Adipocyte (in vitro differentiated cells): ENCODE data around the gene SIMC1.
A peak's percentile ranks its signal among the peaks of the same experiment; 100 is the strongest.
"Not testable (repeated sequence)": the region's sequence is repeated elsewhere in the genome, so short reads cannot be mapped to it uniquely, and the experiment has no call there.

ENCODE experiments used
- DNase-seq: peaks from one replicate; pipeline ENCODE4 v3.0.0-alpha.2; 2015; ENCODE audit warnings: low read depth
- H3K27me3 ChIP-seq: replicated peaks from 2 replicates; pipeline ENCODE4 v1.7.0; 2013; ENCODE audit warnings: mild to moderate bottlenecking, low read length, moderate library complexity; ENCODE audit not compliant: control insufficient read depth, insufficient read depth
- H3K36me3 ChIP-seq: 2 replicates; pipeline ENCODE4 v1.7.0; 2013; ENCODE audit warnings: low read length, mild to moderate bottlenecking, moderate library complexity; ENCODE audit not compliant: control insufficient read depth, insufficient read depth, severe bottlenecking
- H3K4me1 ChIP-seq: 2 replicates; pipeline ENCODE4 v1.7.0; 2013; ENCODE audit warnings: mild to moderate bottlenecking, low read length, moderate library complexity; ENCODE audit not compliant: control insufficient read depth, insufficient read depth
- H3K4me3 ChIP-seq: 2 replicates; pipeline ENCODE4 v1.7.0; 2013; ENCODE audit warnings: mild to moderate bottlenecking, low read length, moderate library complexity
- H3K9ac ChIP-seq: 2 replicates; pipeline ENCODE4 v1.7.0; 2013; ENCODE audit warnings: mild to moderate bottlenecking, low read length, moderate library complexity
- H3K9me3 ChIP-seq: 2 replicates; pipeline ENCODE4 v1.7.0; 2013; ENCODE audit warnings: mild to moderate bottlenecking, low read length, moderate library complexity; ENCODE audit not compliant: control insufficient read depth

SIMC1 gene

DNA sequence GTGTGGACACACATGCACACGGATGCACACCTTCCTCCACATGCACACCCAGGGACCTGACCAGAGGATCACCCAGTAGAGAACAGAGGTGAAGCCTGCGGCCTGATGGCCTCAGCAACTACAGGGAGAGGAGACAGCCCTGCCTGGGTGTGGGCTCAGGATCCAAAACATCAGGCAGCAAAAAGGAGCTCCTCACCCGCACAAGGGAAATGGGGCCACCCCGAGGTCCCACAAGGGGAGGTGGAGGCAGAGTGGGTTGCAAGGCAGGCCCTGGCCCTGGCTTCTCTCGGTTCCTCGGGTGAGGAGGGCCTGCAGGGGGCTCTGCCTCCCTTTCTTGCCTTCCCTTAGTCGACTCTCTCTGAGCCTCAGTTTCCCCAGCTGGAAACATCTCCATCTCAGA, 41.4 kb upstream of the SIMC1 start:
- not testable (repeated sequence) for DNase-seq, H3K9ac ChIP-seq, H3K4me1 ChIP-seq, H3K4me3 ChIP-seq, H3K9me3 ChIP-seq, H3K27me3 ChIP-seq, H3K36me3 ChIP-seq

DNA sequence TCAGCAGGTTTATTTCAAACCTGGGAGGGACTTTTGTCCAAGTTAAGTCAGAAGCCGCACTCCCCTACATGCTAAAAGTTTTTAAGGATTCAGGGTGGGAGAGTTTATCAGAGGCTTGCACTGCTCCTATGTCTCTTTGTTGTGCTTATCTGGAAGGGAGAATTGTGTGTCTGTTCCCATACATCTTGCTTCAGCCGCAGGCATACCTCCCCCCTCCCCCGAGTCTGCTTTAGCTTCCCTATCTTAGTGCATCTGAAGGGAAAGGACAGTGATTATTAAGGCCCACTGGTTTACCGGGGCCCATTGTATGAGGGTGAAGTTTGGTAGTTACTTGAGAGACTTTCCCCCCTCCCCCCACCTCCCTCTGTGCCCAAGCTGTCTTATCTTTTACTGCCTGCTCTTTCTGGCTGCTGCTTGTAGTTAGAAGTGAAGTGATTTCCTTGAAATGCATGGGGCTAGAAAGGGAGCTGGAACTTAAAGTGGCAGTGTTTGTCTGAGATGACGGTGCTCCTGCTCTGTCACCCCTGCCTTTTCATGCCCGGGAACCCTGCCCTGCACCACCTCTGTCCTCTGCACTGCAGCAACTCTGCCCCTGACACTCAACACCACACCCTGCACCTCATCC, 40.9 kb upstream of the SIMC1 start:
- not testable (repeated sequence) for H3K27me3 ChIP-seq, H3K4me3 ChIP-seq, DNase-seq, H3K9me3 ChIP-seq, H3K9ac ChIP-seq, H3K36me3 ChIP-seq, H3K4me1 ChIP-seq

DNA sequence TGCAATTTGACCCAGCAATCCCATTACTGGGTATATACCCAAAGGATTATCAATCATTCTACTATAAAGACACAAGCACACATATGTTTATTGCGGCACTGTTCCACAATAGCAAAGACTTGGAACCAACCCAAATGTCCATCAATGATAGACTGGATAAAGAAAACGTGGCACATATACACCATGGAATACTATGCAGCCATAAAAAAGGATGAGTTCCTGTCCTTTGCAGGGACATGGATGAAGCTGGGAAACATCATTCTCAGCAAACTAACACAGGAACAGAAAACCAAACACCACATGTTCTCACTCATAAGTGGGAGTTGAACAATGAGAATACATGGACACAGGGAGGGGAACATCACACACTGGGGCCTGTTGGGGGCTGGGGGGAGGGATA, 39.9 kb upstream of the SIMC1 start:
- H3K4me1 ChIP-seq, H3K27me3 ChIP-seq, H3K9ac ChIP-seq, DNase-seq, H3K4me3 ChIP-seq, H3K9me3 ChIP-seq, H3K36me3 ChIP-seq: not testable (repeated sequence)

DNA sequence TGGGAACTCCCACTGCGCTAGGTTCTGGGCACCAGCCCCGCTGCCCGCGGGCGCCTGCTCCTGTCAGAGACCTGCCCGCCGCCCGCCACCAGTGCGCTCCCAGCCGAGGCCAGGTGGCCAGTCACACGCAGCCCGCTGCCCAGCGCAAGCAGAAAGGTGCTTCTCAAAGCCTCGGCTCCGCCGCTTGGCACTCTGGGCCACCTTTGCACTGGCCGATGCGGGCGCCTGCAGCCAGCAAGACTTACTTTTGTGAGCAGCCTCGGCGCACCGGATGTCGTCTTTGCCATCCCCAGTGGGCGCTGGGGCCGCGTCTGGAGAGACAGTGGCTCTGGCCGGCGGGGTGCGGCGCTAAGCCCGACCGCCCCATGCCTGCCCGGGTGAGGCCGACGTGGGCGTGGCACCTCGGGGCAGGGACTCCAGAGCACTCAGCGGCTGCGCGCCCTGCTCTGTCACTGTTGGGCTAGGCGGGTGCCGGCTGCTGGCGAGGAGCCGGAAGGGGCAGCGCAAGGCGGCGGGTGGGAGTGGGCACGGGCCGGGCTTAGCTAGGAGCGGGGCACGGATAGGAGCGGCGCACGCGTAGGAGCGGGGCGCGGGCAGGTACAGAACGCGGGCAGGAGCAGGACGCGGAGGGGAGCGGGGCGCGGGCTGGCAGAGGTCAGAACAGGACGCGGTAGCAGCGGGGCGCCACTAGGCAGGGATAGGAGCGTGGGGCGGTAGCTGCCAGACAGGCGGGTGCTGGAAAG, 39.1 kb upstream of the SIMC1 start:
- not testable (repeated sequence) for DNase-seq, H3K9me3 ChIP-seq, H3K9ac ChIP-seq, H3K36me3 ChIP-seq, H3K4me1 ChIP-seq, H3K27me3 ChIP-seq
- peak overlapping the region; percentile 58 for H3K4me3 ChIP-seq

DNA sequence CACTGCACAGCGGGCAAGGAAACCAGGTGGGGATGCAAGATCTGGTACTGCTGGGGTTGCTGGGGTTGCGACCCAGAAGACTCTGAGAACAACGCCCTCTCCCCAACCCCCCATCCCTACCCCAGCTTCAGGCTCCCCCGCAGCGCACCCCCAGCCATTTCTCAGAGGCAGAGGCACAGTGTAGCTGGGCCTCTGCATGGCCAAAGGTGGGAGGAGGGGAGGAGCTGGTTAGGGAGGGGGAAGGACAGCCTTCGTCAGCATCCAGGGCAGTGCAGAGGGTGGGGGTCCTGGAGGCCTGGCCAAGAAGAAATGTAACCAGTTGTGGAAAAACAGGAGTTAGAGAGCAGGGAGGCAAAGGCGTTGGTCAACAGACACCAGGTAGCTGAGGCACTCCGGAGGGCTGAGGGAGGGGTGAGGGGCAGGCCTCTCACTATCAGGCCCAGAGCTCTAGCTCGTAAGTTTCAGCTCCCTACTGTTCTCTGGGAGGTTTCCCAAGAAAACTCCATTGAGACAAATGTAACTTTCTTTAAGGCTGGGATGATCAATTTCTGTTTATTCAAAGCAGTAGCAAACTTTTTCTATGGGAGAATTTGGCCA, 38.3 kb upstream of the SIMC1 start:
- not testable (repeated sequence) for H3K27me3 ChIP-seq, H3K9me3 ChIP-seq, H3K4me1 ChIP-seq, H3K4me3 ChIP-seq, DNase-seq, H3K9ac ChIP-seq, H3K36me3 ChIP-seq

DNA sequence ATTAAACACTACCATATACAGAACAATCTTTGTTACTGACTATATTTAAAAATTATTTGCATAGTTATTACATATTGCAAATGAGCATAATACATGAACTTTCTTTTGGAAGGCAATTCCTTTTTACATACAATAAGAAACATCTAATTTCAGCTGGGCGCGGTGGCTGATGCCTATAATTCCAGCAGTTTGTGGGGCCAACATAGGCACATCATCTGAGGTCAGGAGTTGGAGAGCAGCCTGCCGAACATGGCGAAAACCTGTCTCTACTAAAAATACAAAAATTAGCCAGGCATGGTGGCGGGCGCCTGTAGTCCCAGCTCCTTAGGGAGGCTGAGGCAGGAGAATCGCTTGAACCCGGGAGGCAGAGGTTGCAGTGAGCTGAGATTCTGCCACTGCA, 36.4 kb upstream of the SIMC1 start:
- DNase-seq = no peak
- H3K4me1 ChIP-seq = no peaks in the 10 kb centered on the region

DNA sequence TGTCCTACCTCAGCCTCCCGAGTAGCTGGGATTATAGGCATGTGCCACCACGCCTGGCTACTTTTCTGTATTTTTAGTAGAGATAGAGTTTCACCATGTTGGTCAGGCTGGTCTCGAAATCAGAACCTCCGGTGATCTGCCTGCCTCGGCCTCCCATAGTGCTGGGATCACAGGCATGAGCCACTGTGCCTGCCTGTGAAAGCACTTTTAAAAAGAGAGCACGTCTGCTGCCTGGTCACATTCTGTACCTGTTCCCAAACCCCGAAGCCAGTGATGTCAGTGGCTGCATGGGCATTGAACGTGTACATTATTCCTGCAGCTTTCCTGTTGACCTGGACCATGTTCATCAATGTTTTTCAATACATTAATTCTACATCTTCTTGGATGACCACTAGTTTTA, 35.1 kb upstream of the SIMC1 start:
- no peaks in the 10 kb centered on the region for H3K36me3 ChIP-seq
- DNase-seq = no peak
- H3K4me1 ChIP-seq = no peaks in the 10 kb centered on the region
- no peaks in the 10 kb centered on the region for H3K27me3 ChIP-seq
- H3K4me3 ChIP-seq = no peak overlapping the region
- no peaks in the 10 kb centered on the region for H3K9me3 ChIP-seq
- no peak overlapping the region for H3K9ac ChIP-seq

More for the DNA sequence above, 36.4 kb upstream of the SIMC1 start:
- no peak overlapping the region for H3K9ac ChIP-seq
- H3K36me3 ChIP-seq = no peaks in the 10 kb centered on the region
- H3K4me3 ChIP-seq = no peak overlapping the region
- no peaks in the 10 kb centered on the region for H3K27me3 ChIP-seq
- H3K9me3 ChIP-seq = no peaks in the 10 kb centered on the region

DNA sequence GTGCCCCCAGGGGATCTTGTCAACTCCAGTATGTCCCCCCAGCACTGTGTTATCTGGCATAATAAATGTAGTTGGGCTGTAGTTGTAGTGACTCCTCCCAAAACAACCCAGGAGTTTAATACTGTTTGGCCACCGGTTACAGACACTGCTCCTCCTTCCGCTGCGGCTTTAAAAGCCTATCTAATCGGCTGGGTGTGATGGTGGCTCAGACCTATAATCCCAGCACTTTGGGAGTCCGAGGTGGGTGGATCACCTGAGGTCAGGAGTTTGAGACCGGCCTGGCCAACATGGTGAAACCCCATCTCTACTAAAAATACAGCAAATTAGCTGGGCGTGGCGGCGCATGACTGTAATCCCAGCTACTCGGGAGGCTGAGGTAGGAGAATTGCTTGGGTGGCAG, 34.7 kb upstream of the SIMC1 start:
- DNase-seq, H3K4me3 ChIP-seq, H3K36me3 ChIP-seq, H3K27me3 ChIP-seq, H3K9ac ChIP-seq, H3K4me1 ChIP-seq, H3K9me3 ChIP-seq: not testable (repeated sequence)

DNA sequence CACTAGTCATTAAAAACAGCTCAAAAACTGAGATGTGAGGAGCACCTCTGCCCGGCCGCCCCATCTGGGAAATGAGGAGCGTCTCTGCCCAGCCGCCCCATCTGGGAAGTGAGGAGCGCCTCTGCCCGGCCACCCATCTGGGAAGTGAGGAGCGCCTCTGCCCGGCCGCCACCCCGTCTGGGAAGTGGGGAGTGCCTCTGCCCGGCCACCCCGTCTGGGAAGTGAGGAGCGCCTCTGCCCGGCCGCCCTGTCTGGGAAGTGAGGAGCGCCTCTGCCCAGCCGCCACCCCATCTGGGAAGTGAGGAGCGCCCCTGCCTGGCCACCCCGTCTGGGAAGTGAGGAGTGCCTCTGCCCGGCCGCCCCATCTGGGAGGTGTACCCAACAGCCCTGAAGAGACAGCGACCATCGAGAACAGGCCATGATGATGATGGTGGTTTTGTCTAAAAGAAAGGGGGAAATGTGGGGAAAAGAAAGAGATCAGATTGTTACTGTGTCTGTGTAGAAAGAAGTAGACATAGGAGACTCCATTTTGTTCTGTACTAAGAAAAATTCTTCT, 23.7 kb upstream of the SIMC1 start:
- H3K9me3 ChIP-seq, H3K4me1 ChIP-seq, H3K4me3 ChIP-seq, H3K9ac ChIP-seq, DNase-seq, H3K27me3 ChIP-seq, H3K36me3 ChIP-seq: not testable (repeated sequence)

DNA sequence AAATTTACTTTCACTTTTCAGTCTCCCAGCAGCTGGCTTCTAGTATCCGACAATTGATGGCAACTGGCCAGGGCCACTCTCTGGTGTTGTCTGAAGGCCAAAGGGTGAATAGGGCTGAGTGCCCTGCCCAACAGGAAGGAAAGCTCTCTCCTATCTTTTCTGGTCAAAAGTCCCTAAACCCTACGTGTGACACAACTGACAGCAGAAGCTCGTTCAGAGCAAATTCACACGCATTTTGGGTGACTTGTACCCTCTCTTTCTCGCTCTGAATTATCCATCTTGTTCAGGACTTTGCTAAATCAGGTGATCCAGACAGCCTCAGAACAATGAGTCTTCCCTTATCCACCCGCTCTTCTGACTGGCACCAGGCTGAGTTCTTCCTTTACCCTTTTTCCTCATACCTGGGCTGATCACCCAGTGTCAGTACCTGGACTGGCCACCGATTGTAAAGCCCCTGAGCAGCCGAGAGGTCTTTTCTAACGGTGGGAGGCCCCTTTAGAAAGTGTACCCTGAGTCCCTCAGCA, 21.8 kb upstream of the SIMC1 start:
- not testable (repeated sequence) for DNase-seq, H3K4me3 ChIP-seq, H3K36me3 ChIP-seq, H3K9ac ChIP-seq, H3K4me1 ChIP-seq, H3K9me3 ChIP-seq, H3K27me3 ChIP-seq

DNA sequence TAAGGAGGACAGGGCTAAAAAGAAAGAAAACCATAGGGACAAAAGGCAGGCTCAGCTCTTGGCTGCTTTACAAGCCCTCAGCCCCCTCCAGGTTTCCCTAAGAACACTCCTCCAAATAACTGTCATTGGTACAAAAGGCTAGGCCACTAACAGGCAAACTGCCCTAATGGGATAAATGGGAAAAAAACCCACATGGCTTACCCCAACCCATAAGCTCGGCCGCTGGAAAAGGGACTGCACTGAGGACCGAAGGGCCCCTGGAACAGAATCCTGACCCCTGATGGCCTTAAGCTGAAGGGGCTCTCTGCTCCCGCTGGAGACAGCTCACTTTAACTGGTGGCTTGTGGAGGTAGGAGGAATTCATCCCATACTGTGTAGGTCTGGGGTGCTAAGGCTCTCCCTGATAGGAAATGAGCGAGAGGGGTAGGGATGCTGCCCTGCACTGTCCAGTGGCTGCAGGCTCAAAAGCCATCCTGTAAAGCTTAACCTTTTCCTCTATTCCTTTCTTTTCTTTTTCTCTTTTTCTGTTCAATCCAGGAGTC, 21.0 kb upstream of the SIMC1 start:
- H3K4me1 ChIP-seq, H3K9ac ChIP-seq, H3K27me3 ChIP-seq, H3K4me3 ChIP-seq, DNase-seq, H3K36me3 ChIP-seq, H3K9me3 ChIP-seq: not testable (repeated sequence)
